HuH-7.5 (cell line): ENCODE measurements around the gene BRPF1.

Source experiments
- DNase-seq: peaks from one replicate; pipeline ENCODE4 v3.0.0; 2011; ENCODE audit warnings: low spot score

Gene BRPF1

DNA sequence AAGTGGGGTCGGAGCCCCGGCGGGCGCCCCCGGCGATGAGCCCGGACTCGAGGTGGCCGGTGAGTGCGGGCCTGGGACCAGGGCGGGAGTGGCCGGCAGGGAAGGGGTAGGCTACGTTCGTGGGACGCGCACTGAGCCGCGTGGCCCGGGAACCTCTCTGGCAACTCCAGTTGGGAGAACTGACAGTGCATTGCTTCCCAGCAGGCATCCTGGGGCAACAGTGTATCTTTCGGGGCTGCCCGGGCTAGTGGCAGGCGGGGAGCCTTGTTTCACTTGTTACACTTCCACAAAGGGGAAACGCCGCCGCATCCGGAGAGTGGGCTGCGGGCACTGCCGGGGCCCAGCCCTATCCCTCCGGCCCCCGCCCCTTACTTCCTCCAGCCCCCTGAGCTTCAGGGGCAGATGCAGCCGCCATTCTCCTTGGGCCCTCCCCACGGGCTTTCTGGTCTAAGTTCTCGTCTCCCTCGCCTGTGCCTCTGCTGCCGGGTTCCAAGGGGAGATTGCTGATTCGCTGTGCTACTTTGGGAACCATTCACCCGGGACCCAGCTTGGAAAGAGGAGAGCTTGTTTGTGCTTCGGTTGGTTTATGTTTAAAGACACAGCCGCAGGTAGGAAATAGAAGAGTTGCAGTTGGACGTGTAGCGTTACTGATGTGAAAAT lies 675 bp downstream of the BRPF1 start:
- peak; percentile 70 for DNase-seq

DNA sequence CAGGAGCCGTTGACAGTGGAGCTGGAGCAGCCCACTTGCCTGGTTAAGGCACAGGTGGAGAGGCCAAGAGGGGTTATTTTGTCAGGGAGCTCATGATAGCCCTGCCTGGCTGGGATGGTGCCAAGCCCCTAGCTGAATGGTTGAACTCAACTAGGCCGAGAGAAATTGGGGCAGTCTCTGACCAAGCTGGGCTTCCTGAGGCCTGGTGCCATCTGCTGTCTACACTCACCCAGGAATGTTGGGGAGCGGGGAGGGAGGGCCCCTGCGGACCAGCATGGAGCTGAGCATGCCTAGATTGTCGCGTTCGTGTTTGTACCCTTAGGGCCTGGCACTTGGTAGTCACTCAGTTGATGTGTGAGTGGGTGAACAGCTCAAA lies 1.2 kb downstream of the BRPF1 start:
- DNase-seq: no peak

DNA sequence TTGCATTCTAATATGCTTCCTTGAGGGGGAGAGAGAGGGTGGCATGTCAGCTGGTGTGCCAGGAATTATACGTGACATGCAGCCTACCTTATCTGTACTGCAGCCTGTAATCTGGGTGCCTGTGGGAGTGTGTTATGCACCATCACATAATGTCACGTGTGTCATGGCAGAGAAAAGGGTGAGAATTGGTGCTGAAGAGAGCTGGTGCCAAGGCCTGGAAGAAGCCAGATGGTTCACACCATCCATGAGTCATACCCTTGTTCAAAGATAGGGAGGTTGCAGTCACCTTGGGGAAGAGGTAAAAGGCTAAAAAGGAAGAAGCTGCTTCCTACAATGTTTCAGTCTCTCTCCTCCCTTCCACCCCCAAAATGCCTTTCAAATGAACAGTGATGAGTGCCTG lies 5.3 kb downstream of the BRPF1 start:
- DNase-seq: no peak

DNA sequence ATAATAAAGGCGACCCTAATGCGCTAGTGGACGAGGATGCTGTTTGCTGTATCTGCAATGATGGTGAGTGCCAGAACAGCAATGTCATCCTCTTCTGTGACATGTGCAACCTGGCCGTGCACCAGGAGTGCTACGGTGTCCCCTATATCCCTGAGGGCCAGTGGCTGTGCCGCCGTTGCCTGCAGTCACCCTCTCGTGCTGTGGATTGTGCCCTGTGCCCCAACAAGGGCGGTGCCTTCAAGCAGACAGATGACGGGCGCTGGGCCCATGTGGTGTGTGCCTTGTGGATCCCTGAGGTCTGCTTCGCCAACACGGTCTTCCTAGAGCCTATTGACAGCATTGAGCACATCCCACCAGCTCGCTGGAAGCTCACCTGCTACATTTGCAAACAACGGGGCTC lies 7.6 kb downstream of the BRPF1 start:
- DNase-seq: no peak

DNA sequence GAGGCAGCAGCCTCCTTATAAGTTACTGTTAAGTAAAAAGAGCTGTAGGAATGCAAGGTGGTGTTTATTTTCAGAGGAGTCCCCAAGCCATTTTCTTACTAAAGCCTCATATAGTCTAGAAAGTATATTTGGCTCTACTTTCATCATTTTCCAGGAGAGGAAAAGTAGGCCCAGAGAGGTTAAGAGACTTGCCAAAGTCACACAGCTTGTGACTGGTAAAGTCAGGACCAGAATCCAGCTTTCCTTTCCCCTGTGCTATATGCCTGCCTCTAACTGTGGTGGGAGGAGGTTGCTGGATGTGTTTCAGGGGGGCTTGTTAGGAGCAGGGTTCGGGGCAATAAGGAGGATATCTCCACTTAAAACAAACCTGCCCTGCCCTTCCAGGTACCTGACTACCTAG lies 11.0 kb downstream of the BRPF1 start:
- no peak for DNase-seq

DNA sequence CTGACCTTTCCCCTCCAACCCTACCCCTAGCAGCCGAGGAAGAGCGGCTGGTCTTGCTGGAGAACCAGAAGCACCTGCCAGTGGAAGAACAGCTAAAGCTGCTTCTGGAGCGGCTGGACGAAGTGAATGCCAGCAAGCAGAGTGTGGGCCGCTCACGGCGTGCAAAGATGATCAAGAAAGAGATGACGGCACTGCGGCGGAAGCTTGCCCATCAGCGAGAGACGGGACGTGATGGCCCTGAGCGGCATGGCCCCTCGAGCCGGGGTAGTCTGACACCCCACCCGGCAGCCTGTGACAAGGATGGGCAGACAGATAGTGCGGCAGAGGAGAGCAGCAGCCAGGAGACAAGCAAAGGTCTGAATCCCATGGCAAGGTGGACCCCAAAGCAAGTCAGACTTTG lies 12.0 kb downstream of the BRPF1 start:
- DNase-seq: no peak

DNA sequence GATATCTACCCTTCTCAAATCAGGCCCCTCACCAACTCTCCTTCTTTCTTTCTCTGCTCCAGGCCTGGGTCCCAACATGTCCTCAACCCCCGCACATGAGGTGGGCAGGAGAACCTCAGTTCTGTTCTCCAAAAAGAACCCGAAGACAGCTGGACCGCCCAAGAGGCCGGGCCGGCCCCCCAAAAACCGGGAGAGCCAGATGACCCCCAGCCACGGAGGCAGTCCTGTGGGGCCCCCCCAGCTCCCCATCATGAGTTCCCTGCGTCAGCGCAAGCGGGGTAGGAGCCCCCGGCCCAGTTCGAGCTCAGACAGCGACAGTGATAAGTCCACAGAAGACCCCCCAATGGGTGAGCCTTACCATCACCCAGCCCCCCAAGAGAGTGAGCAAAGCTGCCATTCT lies 12.6 kb downstream of the BRPF1 start:
- DNase-seq: no peak

DNA sequence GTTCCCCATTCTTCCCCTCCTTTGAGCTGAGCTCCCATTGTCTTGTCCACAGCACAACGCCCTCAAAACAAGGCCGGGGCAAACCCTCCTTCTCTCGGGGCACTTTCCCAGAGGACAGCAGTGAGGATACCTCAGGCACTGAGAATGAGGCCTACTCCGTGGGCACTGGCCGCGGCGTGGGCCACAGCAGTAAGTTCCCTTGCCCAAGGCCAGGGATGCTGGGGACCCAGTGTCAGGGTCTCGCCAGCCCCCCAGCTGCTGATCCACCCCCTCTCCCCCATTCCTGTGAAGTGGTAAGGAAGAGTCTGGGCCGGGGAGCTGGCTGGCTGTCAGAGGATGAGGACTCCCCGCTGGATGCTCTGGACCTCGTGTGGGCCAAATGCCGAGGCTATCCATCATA lies 14.0 kb downstream of the BRPF1 start:
- no peak for DNase-seq

DNA sequence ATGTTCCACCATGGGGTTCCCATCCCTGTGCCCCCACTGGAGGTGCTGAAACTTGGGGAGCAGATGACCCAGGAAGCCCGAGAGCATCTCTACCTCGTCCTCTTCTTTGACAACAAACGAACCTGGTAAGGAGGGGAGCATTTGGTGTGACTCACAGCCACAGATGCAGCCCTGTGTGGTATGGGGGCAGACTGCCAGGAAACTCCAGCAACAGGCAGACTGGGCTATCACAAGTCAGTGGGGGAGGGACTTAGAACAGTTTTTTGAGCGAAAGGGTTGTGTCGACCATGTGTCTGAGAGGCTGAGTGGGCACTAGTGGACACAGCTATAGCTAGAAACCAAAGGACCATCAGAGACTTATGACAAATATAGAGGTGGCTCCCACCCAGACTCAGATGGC lies 14.8 kb downstream of the BRPF1 start:
- DNase-seq: no peak

DNA sequence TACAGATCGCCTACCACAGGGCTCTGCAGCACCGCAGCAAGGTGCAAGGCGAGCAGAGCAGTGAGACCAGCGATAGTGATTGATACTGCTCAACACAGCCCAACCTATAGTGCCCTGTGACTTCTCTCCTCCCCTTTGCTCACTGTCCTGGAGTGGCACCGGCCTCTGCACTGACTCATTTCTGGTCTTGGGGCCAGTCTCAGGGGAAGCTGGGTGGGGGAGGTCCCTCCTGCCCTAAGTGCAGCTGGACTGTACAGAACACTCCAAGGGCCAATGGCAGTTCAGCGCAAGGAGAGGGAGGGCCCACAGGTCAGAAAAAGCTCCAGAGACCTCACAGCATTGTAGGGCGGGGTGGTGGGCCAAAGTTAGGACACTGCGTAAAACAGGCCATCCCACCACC lies 15.7 kb downstream of the BRPF1 start:
- DNase-seq: no peak

DNA sequence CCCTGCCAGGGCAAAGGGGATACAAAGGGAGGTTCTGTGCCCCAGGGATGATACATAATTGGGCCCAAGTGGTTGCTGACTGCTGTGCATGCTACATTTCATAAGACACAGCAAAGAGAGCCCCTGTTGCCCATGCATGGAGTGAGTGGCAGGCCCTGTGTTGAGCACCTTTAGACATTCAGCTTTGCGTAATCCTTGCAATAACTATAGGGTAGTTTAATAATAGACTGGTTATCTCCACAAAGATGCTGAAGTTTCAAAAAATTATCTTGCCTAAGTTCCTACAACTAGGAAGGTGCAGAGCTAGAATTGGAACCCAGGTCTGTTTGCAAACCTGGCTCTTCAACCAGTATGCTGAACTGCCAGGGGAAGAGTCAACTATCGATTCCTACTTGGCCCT lies 16.5 kb downstream of the BRPF1 start:
- no peak for DNase-seq

DNA sequence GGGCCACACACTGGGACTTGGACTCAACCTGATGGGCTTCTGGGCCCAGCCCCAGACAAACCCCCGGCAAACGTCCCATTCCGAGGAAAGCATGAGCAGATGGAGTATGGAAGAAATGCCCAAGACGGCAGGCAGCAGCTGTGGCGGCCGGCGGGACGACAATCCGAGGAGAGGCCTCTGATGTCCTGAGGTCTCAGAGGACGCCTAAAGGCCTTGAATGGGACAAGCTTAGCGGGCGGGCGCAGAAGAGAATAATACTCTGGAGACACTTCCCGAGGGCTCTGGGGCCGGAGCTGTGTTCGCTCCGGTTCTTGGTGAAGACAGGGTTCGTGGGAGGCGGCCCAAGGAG lies 17.7 kb downstream of the BRPF1 start:
- DNase-seq: no peak

DNA sequence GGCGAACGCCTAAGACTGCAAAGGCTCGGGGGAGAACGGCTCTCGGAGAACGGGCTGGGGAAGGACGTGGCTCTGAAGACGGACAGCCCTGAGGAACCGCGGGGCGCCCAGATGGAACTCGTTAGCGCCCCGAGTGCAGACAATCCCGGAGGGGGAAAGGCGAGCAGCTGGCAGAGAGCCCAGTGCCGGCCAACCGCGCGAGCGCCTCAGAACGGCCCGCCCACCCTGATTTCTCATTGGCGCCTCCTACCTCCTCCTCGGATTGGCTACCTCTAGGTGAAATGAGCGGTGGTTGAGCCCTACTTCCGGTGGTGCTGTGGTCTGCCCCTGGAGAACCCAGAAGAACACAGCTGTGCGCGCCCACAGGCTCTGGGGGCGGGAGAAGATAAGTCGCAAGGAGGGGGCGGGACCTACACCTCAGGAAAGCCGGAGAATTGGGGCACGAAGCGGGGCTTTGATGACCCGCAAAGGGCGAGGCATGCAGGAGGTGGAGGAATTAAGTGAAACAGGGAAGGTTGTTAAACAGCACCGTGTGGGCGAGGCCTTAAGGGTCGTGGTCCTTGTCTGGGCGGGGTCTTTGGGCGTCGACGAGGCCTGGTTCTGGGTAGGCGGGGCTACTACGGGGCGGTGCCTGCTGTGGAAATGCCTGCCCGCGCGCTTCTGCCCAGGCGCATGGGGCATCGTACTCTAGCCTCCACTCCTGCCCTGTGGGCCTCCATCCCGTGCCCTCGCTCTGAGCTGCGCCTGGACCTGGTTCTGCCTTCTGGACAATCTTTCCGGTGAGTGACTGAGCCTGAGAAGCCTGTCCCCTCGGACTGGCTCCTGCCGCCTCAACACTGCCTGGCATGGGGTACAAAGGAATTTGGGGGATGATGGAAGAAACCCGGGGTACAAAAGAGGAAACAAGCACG lies 18.4 kb downstream of the BRPF1 start, which contains the start of gene OGG1:
Gene OGG1 (plus strand): TSS at position 308 of the 911 bp plus-strand sequence. CDS start 335 bp downstream, at position 643.
- peak; percentile 100 for DNase-seq

DNA sequence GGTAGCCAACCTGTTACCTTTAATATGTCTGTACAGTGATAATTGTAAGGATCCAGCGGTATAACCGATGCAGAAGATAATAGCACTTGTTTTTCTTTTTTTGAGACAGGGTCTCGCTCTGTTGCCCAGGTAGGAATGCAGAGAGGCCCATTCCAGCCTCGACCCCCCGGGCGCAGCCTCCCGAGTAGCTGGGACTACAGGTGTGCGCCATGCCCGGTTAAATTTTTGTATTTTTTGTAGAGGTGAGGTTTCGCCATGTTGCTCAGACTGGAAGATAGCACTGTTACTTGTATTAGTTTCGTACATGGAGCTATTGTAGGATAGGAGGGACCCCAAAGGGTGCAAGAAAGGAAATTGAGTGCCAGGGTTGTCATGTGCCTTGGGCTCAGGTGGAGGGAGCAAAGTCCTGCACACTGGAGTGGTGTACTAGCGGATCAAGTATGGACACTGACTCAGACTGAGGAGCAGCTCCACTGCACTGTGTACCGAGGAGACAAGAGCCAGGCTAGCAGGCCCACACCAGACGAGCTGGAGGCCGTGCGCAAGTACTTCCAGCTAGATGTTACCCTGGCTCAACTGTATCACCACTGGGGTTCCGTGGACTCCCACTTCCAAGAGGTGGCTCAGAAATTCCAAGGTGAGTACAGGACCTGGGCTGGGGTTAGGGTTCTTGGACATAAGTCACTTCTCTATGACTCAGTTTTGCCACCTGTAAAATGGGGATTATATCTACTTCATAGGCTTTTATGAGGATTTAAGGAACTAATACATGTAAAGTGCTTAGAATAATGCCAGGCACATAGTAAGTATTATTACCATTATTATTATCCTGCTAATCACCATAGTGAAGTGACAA lies 19.2 kb downstream of the BRPF1 start:
- DNase-seq: peak; percentile 59

DNA sequence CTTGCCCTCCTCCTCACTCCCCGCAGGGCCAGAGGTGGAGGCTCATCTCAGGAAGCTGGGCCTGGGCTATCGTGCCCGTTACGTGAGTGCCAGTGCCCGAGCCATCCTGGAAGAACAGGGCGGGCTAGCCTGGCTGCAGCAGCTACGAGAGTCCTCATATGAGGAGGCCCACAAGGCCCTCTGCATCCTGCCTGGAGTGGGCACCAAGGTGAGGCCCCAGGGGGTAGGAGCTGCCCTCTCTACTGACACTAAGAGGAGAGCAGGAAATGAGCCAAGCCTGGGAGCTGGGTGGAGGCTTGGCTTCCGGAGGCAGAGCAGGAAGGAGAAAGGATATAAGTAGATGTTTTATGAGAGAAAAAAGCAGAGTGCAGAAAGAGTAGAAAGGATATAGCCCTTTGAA lies 23.1 kb downstream of the BRPF1 start:
- DNase-seq: no peak

DNA sequence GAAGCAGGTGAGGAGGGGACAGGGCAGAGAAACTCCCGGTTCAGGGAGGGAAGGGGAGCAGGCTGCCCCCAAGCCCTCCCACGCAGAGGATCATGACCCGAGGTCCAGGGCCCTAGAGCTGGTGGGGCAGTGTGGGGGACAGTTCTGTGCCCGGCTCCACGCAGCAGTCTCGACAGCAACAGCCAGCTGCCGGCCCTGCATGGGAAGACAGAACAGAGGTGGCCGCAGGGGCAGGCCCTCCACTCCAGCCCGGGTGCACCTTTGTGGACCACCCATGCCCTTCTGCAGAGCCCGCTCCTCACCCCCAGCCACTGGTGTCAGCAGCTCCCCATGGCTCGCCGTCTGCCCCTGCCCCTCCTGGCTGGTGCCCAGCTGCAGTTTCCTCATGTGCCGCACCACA lies 25.9 kb downstream of the BRPF1 start:
- no peak for DNase-seq

DNA sequence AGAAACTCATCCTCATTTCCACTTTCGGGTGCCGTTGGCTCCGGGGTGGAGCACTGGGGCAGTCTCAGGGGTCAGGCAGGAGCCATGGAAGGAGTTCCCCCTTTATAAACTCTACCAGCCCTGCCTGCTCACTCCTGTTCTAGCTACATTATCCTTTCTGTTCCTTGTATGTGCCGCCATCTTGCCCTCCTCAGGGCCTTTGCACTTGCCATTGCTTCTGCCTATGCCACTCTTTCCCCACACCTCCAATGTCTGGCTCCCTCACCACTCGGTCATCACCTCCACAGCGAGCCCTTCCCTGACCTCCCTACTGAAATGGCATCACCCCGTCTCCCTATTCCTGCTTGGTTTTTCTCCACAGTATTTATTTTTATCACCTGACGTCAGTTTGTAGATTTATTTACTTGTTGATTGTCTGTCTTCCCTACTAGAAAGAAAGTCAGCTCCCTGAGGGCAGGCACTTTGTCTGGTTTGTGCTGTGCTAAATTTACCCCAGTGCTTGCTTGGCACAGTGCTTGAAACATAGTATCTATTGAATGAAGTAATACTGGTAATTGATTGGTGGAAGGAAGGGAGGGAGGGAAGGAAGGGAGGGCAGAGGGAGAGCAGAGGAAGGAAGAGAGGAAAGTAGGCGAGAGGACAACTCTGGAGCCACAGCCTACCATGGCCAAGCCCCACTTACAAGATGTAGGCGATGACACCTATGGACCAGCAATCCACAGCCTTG lies 29.4 kb downstream of the BRPF1 start:
- DNase-seq: no peak

DNA sequence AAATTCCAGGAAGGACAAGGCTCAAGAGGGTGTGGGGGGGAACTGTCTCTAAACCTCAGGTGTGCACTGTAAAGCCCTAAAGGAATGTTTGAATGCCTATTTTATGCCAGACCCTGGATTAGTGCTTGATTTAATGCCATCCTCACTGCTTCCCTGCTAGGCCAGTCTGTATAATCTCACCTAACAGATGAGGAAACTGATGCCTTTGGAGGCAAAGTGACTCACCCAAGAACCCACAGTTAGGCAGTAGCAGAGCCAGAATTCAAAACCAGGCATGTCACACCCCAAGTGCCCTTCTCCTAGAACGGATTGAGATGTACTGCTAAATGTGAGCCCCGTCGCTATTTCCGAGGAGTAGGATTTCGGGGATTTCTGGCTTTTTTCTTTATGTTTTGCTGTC lies 30.4 kb downstream of the BRPF1 start:
- no peak for DNase-seq

DNA sequence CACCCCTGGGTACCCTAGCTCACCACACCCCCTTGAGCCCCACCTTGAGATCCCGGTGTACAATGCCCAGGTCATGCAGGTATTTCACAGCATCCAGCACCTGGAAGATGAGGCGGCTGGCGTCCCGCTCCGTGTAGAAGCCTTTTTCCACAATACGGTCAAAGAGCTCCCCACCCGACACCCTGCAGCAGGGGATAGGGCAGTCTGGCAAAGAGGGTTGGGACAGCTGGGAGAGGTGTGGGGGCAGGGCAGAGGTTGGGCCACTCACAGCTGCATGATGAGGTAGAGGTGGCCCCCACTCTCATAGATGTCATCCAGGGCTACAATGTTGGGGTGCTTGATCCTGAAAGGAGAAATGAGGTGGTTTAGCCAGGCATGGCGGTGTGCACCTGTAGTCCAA lies 31.3 kb downstream of the BRPF1 start:
- DNase-seq: no peak

DNA sequence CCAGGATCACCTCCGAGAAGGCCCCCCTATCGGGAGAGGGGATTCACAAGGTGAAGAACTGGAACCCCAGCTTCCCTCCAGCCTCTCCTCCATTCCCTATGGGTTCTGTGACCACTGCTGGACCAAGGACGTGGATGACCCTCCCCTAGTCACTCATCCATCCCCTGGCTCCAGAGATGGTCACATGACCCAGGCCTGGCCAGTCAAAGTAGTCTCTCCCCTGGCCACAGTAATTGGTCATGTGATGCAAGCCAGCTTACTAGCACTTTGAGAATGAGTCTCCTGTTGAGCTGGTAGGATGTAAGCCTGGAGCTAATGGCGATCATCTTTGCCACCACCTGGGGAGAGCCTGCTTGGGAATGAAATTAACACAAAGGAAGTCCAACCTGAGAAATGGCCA lies 34.3 kb downstream of the BRPF1 start:
- DNase-seq: no peak

DNA sequence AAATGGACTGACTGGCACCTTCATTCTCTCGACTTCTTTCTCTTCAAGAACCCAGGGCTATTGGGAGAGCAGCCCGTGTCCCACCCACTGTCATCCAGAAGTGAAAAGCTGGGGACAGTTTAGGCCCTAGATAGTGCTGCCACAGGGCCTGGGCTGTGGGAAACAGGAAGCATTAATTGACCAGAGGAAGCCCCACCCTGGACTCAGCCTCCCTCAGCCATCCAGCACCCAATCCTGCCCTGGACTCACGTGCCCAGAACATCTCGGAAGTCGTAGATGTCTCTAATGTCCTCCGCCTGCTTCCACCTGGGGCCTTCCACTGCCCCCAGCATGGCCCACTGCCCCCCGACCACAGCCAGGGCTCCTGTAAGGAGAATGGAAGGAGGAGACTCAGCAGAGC lies 35.9 kb downstream of the BRPF1 start:
- DNase-seq: no peak

DNA sequence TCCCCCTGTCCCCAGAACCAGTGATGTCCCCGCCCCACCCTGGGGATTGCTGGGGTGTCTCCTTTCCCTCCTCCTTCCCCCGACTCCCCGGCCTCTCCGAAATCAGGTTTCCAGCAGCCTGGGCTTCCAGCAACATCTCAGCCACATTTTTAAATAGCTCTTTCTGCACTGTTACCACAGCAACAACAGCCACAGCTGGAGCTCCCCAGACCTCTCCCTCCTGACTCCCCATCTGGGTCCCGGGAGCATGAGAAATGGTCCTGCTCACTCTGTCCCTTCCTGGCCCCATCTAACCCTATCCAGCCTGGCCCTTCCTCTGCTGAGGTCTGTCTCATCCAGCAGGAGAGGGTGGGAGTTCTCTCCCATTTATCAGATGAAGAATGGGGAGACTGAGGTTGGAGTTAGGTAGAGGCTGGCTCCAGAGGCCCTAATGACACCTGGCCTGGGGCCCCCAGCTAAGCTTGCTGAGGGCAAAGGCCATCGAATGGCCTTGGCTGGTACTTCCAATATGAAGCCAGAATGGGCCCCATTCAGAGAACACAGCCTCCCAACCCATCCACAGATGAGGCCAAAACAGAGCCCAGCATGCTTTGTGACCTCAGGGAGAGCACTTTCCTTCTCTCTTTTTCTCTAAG lies 36.7 kb downstream of the BRPF1 start:
- DNase-seq: no peak
